Pons (tissue), 1 donor: Measurements from ENCODE around the gene CAVIN3.

Experiments used
- DNase-seq: peaks from one replicate; pipeline ENCODE4 v3.0.0-alpha.2; 2016; ENCODE audit warnings: low spot score

CAVIN3 gene

DNA sequence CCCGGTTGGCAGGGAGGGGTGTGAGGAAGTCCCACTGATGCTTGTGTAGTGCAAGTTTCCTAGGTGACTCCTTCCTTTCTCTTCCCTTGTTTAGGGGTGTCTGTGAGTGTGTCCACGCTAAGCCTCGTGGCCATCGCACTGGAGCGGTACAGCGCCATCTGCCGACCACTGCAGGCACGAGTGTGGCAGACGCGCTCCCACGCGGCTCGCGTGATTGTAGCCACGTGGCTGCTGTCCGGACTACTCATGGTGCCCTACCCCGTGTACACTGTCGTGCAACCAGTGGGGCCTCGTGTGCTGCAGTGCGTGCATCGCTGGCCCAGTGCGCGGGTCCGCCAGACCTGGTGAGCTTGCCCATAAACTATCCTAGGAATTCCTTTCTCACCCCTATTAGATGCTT is 50.3 kb downstream of the CAVIN3 start:
- no peak for DNase-seq
